HEK293 (cell line): ENCODE measurements around the gene CEACAM4.

Experiments
- BCL11A ChIP-seq: fragments of 450-650 bp; formaldehyde crosslinking; IDR thresholded peaks from 2 replicates; pipeline ENCODE4 v1.5.1; 2016; ENCODE audit warnings: low read depth, missing biosample characterization, missing genetic modification characterization
- CTCF ChIP-seq: fragments of 450-650 bp; formaldehyde crosslinking; IDR thresholded peaks from 2 replicates; pipeline ENCODE4 v1.5.1; 2016; ENCODE audit warnings: missing biosample characterization, missing genetic modification characterization
- REST ChIP-seq: fragments of 450-650 bp; formaldehyde crosslinking; IDR thresholded peaks from 2 replicates; pipeline ENCODE4 v1.5.1; 2016; ENCODE audit warnings: missing biosample characterization, missing genetic modification characterization
- SP2 ChIP-seq: fragments of 450-650 bp; formaldehyde crosslinking; IDR thresholded peaks from 2 replicates; pipeline ENCODE4 v1.5.1; 2016; ENCODE audit warnings: missing biosample characterization, missing genetic modification characterization
- YY1 ChIP-seq: fragments of 450-650 bp; formaldehyde crosslinking; IDR thresholded peaks from 2 replicates; pipeline ENCODE4 v1.5.1; 2018; ENCODE audit warnings: missing biosample characterization, missing genetic modification characterization
- ZFP41 ChIP-seq: fragments of 450-650 bp; formaldehyde crosslinking; IDR thresholded peaks from 2 replicates; pipeline ENCODE4 v1.5.1; 2016; ENCODE audit warnings: missing biosample characterization, missing genetic modification characterization, borderline replicate concordance
- ZNF335 ChIP-seq: fragments of 450-650 bp; formaldehyde crosslinking; conservative IDR thresholded peaks from 2 replicates; pipeline ENCODE4 v1.5.1; 2016; ENCODE audit warnings: missing biosample characterization, missing genetic modification characterization
- ZNF423 ChIP-seq: fragments of 450-650 bp; formaldehyde crosslinking; IDR thresholded peaks from 2 replicates; pipeline ENCODE4 v1.5.1; 2016; ENCODE audit warnings: missing biosample characterization, missing genetic modification characterization
- ZNF426 ChIP-seq: fragments of 450-650 bp; formaldehyde crosslinking; IDR thresholded peaks from 2 replicates; pipeline ENCODE4 v1.5.1; 2017; ENCODE audit warnings: missing biosample characterization, missing genetic modification characterization, mild to moderate bottlenecking, inconsistent platforms, moderate library complexity
- ZNF514 ChIP-seq: fragments of 450-650 bp; formaldehyde crosslinking; IDR thresholded peaks from 2 replicates; pipeline ENCODE4 v1.5.1; 2016; ENCODE audit warnings: missing biosample characterization, missing genetic modification characterization
- ZNF530 ChIP-seq: fragments of 450-650 bp; formaldehyde crosslinking; IDR thresholded peaks from 2 replicates; pipeline ENCODE4 v1.5.1; 2016; ENCODE audit warnings: low read depth, missing biosample characterization, missing genetic modification characterization
- ZNF629 ChIP-seq: fragments of 450-650 bp; formaldehyde crosslinking; IDR thresholded peaks from 2 replicates; pipeline ENCODE4 v1.5.1; 2017; ENCODE audit warnings: missing biosample characterization, missing genetic modification characterization

GRCh38 chr19:41626278-41626677 is 596 bp downstream of the CEACAM4 start:
- TF ChIP-seq ZFP41 (tag by site-specific recombination) = no peak
- TF ChIP-seq CTCF (tag by site-specific recombination) = no peak
- no peak for TF ChIP-seq ZNF530 (tag by site-specific recombination)
- no peak for TF ChIP-seq ZNF629 (tag by site-specific recombination)
- TF ChIP-seq REST (tag by site-specific recombination) = no peak
- no peak for TF ChIP-seq SP2 (tag by site-specific recombination)
- no peak for TF ChIP-seq ZNF426 (tag by site-specific recombination)
- no peak for TF ChIP-seq BCL11A
- TF ChIP-seq ZNF335 (tag by site-specific recombination) = no peak
- no peak for TF ChIP-seq ZNF514 (tag by site-specific recombination)
- no peak for TF ChIP-seq ZNF423 (tag by site-specific recombination)
- TF ChIP-seq YY1 (tag by site-specific recombination) = no peak
